ENCODE measurements around the gene GCSH. TPM values are rescaled to one million over a fixed set of nuclear protein-coding genes. Genes with fewer than 3 reads are reported as not detected.

GCSH gene
- total and polyA plus RNA-seq, 10 of the 15 experiments (the other 5 are each of a cell fraction or from before 2014, with no cell fraction given): 14.7 to 108 (median 39.3) TPM

DNA sequence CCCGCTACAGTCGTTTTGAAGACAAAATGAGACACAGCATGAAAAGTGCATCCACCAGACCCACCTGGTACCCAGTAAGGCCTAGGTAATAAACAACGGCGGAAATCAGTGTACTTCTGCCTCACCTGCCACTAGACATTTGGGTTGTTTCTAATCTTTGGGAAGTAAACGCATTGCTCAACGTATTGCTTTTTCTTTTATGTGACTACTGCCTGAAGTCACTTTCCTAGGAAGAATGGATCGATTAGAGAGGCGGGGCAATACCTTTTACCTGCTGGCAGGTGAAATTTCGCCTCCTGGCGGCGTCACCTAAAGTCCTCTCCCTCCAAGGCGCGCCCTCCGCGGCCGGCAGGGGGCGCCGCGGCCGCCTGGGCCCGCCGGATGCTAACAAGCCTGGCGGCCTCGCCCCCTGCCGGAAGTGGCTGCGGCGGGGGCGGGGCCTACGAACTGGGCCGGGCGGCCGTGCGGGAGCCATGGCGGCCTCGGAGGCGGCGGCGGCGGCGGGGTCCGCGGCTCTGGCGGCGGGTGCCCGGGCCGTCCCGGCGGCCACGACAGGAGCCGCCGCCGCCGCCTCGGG, 60.7 kb downstream of the GCSH start, which contains the start of gene ATMIN:
Gene ATMIN (plus strand): TSS at position 445 of the 577 bp plus-strand sequence. CDS start 29 bp downstream, at position 474.
- ChIA-PET CTCF (interaction anchor here (0.6 to 5.0 kb wide), 26 partner anchors 13 to 1619 kb away, joined by 3 to 67 read pairs (median 4); partner anchors contain the start of genes C16orf46, CENPN and CMC2), SMC1A (ENCODE audit: uncharacterized antibody, unreplicated experiment) (interaction anchor here (0.6 to 3.0 kb wide), 9 partner anchors 31 to 745 kb away, joined by 3 to 16 read pairs (median 3); partner anchors contain the start of gene C16orf46), RAD21 (ENCODE audit: unreplicated experiment) (interaction anchor here (1.4 to 3.4 kb wide), 5 partner anchors 28 to 42 kb away, joined by 4 to 20 read pairs (median 6); partner anchors contain the start of genes C16orf46, CENPN and CMC2), POLR2A (interaction anchor here (2.9 to 5.9 kb wide), 2 partner anchors 30 to 42 kb away, joined by 9 to 25 read pairs; partner anchors contain the start of genes C16orf46, CENPN and CMC2)
- Histone ChIP-seq H3K27ac (ENCODE audit: control insufficient read depth, insufficient read depth) (peak within 1 kb of the TSS; percentile 32; the same call in 1 of the 2 replicates), H3K27me3 (replicated peaks in 1 of 2; ENCODE audit: control insufficient read depth in 2 of 2, insufficient read depth in 2 of 2, low read length in 1 of 2) (no peaks in the 10 kb centered on the region), H2AFZ (ENCODE audit: control insufficient read depth, low read depth, low read length) (peak within 1 kb of the TSS; percentile 59), H3K36me3 (ENCODE audit: control insufficient read depth in 2 of 2, insufficient read depth in 2 of 2, low read length in 1 of 2) (no peaks in the 10 kb centered on the region), H3K79me2 (ENCODE audit: control insufficient read depth, insufficient read depth, low read length) (peaks cover 13% of the 10 kb centered on the region), H3K4me1 (ENCODE audit: control insufficient read depth, insufficient read depth, low read length) (no peaks in the 10 kb centered on the region), H3K9ac (ENCODE audit: control insufficient read depth, insufficient read depth, low read length) (peak within 1 kb of the TSS; percentile 76), H4K20me1 (ENCODE audit: control insufficient read depth, insufficient read depth) (no peaks in the 10 kb centered on the region), H3K9me3 (replicated peaks; ENCODE audit: control insufficient read depth, insufficient read depth, low read length) (no peaks in the 10 kb centered on the region), H3K4me2 (ENCODE audit: control insufficient read depth, insufficient read depth) (peak within 1 kb of the TSS; percentile 84), H3K4me3 (peak within 1 kb of the TSS; percentile 81)
- peak; percentile 61 for FAIRE-seq
- BruUV-seq (replicated peaks): no TSS peak
- in situ Hi-C loops (cut with MboI): no loop called here
- WGBS (ENCODE audit: insufficient coverage, insufficient replicate concordance, low lambda C conversion rate, missing lambda C conversion rate): 8% methylated on average over 46 of the region's 54 CpGs
- intact Hi-C loops (cut with micrococcal nuclease; ENCODE audit: unreplicated experiment): loop anchor here (1.0 to 2.0 kb wide), 2 partner anchors 29 to 703 kb away; partner anchors contain the start of genes CENPN and CMC2
- ATAC-seq: peak; percentile 97
- DNase-seq (ENCODE audit: low read depth, low spot score): peak; percentile 15
- TF ChIP-seq DPF2 (IDR thresholded peaks at IDR 0.05): 0 out of 2 replicates have a peak, but pooled peaks have one; percentile 29
- TF ChIP-seq, protein P1, sequence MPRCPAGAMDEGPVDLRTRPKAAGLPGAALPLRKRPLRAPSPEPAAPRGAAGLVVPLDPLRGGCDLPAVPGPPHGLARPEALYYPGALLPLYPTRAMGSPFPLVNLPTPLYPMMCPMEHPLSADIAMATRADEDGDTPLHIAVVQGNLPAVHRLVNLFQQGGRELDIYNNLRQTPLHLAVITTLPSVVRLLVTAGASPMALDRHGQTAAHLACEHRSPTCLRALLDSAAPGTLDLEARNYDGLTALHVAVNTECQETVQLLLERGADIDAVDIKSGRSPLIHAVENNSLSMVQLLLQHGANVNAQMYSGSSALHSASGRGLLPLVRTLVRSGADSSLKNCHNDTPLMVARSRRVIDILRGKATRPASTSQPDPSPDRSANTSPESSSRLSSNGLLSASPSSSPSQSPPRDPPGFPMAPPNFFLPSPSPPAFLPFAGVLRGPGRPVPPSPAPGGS (IDR thresholded peaks at IDR 0.05; ENCODE audit: borderline replicate concordance, insufficient read depth, low read depth, low read length, poor library complexity, severe bottlenecking): no peak
- TF ChIP-seq, protein P2, sequence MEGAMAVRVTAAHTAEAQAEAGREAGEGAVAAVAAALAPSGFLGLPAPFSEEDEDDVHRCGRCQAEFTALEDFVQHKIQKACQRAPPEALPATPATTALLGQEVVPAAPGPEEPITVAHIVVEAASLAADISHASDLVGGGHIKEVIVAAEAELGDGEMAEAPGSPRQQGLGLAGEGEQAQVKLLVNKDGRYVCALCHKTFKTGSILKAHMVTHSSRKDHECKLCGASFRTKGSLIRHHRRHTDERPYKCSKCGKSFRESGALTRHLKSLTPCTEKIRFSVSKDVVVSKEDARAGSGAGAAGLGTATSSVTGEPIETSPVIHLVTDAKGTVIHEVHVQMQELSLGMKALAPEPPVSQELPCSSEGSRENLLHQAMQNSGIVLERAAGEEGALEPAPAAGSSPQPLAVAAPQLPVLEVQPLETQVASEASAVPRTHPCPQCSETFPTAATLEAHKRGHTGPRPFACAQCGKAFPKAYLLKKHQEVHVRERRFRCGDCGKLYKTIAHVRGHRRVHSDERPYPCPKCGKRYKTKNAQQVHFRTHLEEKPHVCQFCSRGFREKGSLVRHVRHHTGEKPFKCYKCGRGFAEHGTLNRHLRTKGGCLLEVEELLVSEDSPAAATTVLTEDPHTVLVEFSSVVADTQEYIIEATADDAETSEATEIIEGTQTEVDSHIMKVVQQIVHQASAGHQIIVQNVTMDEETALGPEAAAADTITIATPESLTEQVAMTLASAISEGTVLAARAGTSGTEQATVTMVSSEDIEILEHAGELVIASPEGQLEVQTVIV (IDR thresholded peaks at IDR 0.05; ENCODE audit: borderline replicate concordance, partially characterized antibody): no peak
- TF ChIP-seq, protein P3, sequence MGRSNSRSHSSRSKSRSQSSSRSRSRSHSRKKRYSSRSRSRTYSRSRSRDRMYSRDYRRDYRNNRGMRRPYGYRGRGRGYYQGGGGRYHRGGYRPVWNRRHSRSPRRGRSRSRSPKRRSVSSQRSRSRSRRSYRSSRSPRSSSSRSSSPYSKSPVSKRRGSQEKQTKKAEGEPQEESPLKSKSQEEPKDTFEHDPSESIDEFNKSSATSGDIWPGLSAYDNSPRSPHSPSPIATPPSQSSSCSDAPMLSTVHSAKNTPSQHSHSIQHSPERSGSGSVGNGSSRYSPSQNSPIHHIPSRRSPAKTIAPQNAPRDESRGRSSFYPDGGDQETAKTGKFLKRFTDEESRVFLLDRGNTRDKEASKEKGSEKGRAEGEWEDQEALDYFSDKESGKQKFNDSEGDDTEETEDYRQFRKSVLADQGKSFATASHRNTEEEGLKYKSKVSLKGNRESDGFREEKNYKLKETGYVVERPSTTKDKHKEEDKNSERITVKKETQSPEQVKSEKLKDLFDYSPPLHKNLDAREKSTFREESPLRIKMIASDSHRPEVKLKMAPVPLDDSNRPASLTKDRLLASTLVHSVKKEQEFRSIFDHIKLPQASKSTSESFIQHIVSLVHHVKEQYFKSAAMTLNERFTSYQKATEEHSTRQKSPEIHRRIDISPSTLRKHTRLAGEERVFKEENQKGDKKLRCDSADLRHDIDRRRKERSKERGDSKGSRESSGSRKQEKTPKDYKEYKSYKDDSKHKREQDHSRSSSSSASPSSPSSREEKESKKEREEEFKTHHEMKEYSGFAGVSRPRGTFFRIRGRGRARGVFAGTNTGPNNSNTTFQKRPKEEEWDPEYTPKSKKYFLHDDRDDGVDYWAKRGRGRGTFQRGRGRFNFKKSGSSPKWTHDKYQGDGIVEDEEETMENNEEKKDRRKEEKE (IDR thresholded peaks at IDR 0.05): no peak
- TF ChIP-seq SREBF1 (IDR thresholded peaks at IDR 0.05; ENCODE audit: low read length): no peak
- no peak for TF ChIP-seq ATF7 (IDR thresholded peaks at IDR 0.05; ENCODE audit: low read depth)
- TF ChIP-seq NFIC (IDR thresholded peaks at IDR 0.05; ENCODE audit: low read depth, low read length): no peak
- no peak for TF ChIP-seq ZSCAN29 (IDR thresholded peaks at IDR 0.05)
- peak; percentile 37 for TF ChIP-seq RUNX3 (IDR thresholded peaks at IDR 0.05; ENCODE audit: low read length)
- peak; percentile 67 for TF ChIP-seq RELA (IDR thresholded peaks at IDR 0.05; ENCODE audit: borderline replicate concordance, partially characterized antibody)
- no peak for TF ChIP-seq NBN (IDR thresholded peaks at IDR 0.05)
- TF ChIP-seq CHD2 (IDR thresholded peaks at IDR 0.05; ENCODE audit: borderline replicate concordance, low read depth, low read length): no peak
- no peak for TF ChIP-seq ZNF622 (IDR thresholded peaks at IDR 0.05)
- 0 out of 2 replicates have a peak, but pooled peaks have one; percentile 31 for TF ChIP-seq CREB1 (IDR thresholded peaks at IDR 0.05; ENCODE audit: low read depth)
- no peak for TF ChIP-seq MTA2 (IDR thresholded peaks at IDR 0.05; ENCODE audit: low read depth)
- TF ChIP-seq TCF3 (IDR thresholded peaks at IDR 0.05; ENCODE audit: borderline replicate concordance, insufficient read depth, low read depth, low read length): peak; percentile 51; the same call in 1 of the 2 replicates
